HL-60 (cell line): Measurements from ENCODE around the gene PCGF3.

Experiments used
- TF ChIP-seq, protein P1 (sequence below): IDR thresholded peaks from one replicate; pipeline ENCODE4 v1.5.1; 2011; ENCODE audit warnings: low read length, control low read depth, inconsistent platforms; ENCODE audit not compliant: insufficient read depth
- TF ChIP-seq, protein P2 (sequence below): IDR thresholded peaks from 2 replicates; pipeline ENCODE4 v1.6.1; 2012; ENCODE audit warnings: low read depth; ENCODE audit not compliant: insufficient replicate concordance

DNA sequence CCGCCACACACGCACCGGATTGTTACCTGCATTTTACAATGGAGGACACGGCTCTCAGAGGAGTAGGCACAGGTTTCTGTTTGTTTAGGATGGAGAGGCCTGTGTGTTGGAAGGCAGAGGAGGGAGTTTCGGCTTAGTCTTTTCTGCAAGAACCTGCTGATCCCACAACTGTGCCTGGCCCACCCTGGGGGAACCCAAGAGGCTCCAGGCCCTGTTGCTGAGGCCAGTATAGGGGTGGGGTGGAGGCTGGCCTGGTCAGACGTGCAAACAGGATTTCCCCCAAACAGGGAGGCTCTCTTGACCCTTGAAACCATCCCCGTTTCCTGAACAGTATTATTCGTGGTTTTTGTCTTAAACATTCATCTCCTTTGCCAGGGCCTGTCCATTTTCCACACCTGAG lies 15.9 kb upstream of the PCGF3 start:
- TF ChIP-seq, protein P1, sequence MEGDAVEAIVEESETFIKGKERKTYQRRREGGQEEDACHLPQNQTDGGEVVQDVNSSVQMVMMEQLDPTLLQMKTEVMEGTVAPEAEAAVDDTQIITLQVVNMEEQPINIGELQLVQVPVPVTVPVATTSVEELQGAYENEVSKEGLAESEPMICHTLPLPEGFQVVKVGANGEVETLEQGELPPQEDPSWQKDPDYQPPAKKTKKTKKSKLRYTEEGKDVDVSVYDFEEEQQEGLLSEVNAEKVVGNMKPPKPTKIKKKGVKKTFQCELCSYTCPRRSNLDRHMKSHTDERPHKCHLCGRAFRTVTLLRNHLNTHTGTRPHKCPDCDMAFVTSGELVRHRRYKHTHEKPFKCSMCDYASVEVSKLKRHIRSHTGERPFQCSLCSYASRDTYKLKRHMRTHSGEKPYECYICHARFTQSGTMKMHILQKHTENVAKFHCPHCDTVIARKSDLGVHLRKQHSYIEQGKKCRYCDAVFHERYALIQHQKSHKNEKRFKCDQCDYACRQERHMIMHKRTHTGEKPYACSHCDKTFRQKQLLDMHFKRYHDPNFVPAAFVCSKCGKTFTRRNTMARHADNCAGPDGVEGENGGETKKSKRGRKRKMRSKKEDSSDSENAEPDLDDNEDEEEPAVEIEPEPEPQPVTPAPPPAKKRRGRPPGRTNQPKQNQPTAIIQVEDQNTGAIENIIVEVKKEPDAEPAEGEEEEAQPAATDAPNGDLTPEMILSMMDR = no peak
- TF ChIP-seq, protein P2, sequence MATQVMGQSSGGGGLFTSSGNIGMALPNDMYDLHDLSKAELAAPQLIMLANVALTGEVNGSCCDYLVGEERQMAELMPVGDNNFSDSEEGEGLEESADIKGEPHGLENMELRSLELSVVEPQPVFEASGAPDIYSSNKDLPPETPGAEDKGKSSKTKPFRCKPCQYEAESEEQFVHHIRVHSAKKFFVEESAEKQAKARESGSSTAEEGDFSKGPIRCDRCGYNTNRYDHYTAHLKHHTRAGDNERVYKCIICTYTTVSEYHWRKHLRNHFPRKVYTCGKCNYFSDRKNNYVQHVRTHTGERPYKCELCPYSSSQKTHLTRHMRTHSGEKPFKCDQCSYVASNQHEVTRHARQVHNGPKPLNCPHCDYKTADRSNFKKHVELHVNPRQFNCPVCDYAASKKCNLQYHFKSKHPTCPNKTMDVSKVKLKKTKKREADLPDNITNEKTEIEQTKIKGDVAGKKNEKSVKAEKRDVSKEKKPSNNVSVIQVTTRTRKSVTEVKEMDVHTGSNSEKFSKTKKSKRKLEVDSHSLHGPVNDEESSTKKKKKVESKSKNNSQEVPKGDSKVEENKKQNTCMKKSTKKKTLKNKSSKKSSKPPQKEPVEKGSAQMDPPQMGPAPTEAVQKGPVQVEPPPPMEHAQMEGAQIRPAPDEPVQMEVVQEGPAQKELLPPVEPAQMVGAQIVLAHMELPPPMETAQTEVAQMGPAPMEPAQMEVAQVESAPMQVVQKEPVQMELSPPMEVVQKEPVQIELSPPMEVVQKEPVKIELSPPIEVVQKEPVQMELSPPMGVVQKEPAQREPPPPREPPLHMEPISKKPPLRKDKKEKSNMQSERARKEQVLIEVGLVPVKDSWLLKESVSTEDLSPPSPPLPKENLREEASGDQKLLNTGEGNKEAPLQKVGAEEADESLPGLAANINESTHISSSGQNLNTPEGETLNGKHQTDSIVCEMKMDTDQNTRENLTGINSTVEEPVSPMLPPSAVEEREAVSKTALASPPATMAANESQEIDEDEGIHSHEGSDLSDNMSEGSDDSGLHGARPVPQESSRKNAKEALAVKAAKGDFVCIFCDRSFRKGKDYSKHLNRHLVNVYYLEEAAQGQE = no peak
